GM18951 (cell line): ENCODE data around the gene SCD5.

Experiments
- POLR2A ChIP-seq: IDR thresholded peaks from 4 replicates; pipeline ENCODE4 v1.6.1; 2011; ENCODE audit warnings: mild to moderate bottlenecking; ENCODE audit not compliant: insufficient read length, insufficient read depth; ENCODE audit errors: extremely low read depth
- in situ Hi-C: fragments of 300-500 bp; cut with MboI; formaldehyde crosslinking; loops from one replicate; pipeline ENCODE4 v1.12.0; 2022; ENCODE audit warnings: low sequenced_read_pairs, mixed read lengths, inconsistent platforms; ENCODE audit not compliant: unreplicated experiment

SCD5 gene

GRCh38 chr4:82785611-82786400, 12.8 kb downstream of the SCD5 start:
- no peak for TF ChIP-seq POLR2A
- in situ Hi-C loops, result no loop called here

- in situ Hi-C loops, result no loop called here
- no peak for TF ChIP-seq POLR2A
Measured at GRCh38 chr4:82784681-82785610, 13.7 kb downstream of the SCD5 start.

GRCh38 chr4:82782626-82783345, 15.8 kb downstream of the SCD5 start:
- TF ChIP-seq POLR2A, result no peak
- in situ Hi-C loops, result no loop called here

GRCh38 chr4:82780752-82781231, 17.8 kb downstream of the SCD5 start:
- in situ Hi-C loops, result no loop called here
- no peak for TF ChIP-seq POLR2A

GRCh38 chr4:82780170-82780751, 18.3 kb downstream of the SCD5 start:
- in situ Hi-C loops, result no loop called here
- TF ChIP-seq POLR2A, result no peak

GRCh38 chr4:82779032-82779431, 19.6 kb downstream of the SCD5 start:
- no peak for TF ChIP-seq POLR2A
- in situ Hi-C loops, result no loop called here

- TF ChIP-seq POLR2A, result no peak
- in situ Hi-C loops, result no loop called here
Measured at GRCh38 chr4:82777857-82778525, 20.6 kb downstream of the SCD5 start.

- TF ChIP-seq POLR2A, result no peak
- in situ Hi-C loops, result no loop called here
Measured at GRCh38 chr4:82776925-82777542, 21.6 kb downstream of the SCD5 start.

GRCh38 chr4:82775243-82775642, 23.4 kb downstream of the SCD5 start:
- no peak for TF ChIP-seq POLR2A
- in situ Hi-C loops, result no loop called here

- in situ Hi-C loops, result no loop called here
- TF ChIP-seq POLR2A, result no peak
Measured at GRCh38 chr4:82774711-82775171, 23.9 kb downstream of the SCD5 start.

GRCh38 chr4:82773057-82773456, 25.5 kb downstream of the SCD5 start:
- no peak for TF ChIP-seq POLR2A
- in situ Hi-C loops, result no loop called here

- TF ChIP-seq POLR2A, result no peak
- in situ Hi-C loops, result no loop called here
Measured at GRCh38 chr4:82770607-82771006, 28.0 kb downstream of the SCD5 start.
